HepG2 (cell line): ENCODE measurements around the gene DACH2.

ENCODE experiments used
- CCAR2 ChIP-seq: fragments of 200-400 bp; formaldehyde crosslinking; optimal IDR thresholded peaks from 2 replicates; pipeline ENCODE3; 2018; ENCODE audit warnings: low read depth, mild to moderate bottlenecking, low read length, moderate library complexity
- CEBPB ChIP-seq: IDR thresholded peaks from 2 replicates; pipeline ENCODE4 v1.6.1; 2011; ENCODE audit warnings: low read depth, low read length, improper control_type of control experiment, borderline replicate concordance
- CTCF ChIP-seq: sonication (generic); formaldehyde crosslinking; IDR thresholded peaks from 2 replicates; pipeline ENCODE4 v1.5.0; 2020; ENCODE audit warnings: mild to moderate bottlenecking, missing genetic modification reagents, moderate library complexity
- NFKBIZ ChIP-seq: IDR thresholded peaks from 2 replicates; pipeline ENCODE4 v1.6.1; 2018; ENCODE audit warnings: missing genetic modification reagents, missing compliant biosample characterization
- NR1H2 ChIP-seq: sonication (generic); formaldehyde crosslinking; IDR thresholded peaks from 2 replicates; pipeline ENCODE4 v1.8.1; 2022; ENCODE audit warnings: low read depth, missing genetic modification reagents, borderline replicate concordance
- NR2F2 ChIP-seq: IDR thresholded peaks from 2 replicates; pipeline ENCODE4 v1.6.1; 2012; ENCODE audit warnings: low read depth, inconsistent platforms, borderline replicate concordance
- SRF ChIP-seq: IDR thresholded peaks from 2 replicates; pipeline ENCODE4 v1.6.1; 2011; ENCODE audit warnings: mild to moderate bottlenecking, low read depth, low read length, moderate library complexity
- SSRP1 ChIP-seq: IDR thresholded peaks from 2 replicates; pipeline ENCODE4 v1.6.1; 2016; ENCODE audit warnings: control low read depth
- ZBTB26 ChIP-seq: IDR thresholded peaks from 2 replicates; pipeline ENCODE4 v1.6.1; 2016; ENCODE audit warnings: missing compliant biosample characterization, missing genetic modification reagents, borderline replicate concordance
- ZNF24 ChIP-seq: fragments of 450-650 bp; IDR thresholded peaks from 2 replicates; pipeline ENCODE4 v1.6.1; 2017; ENCODE audit warnings: antibody characterized with exemption, mild to moderate bottlenecking
- ZNF343 ChIP-seq: sonication (generic); formaldehyde crosslinking; IDR thresholded peaks from 2 replicates; pipeline ENCODE4 v1.4.0; 2020; ENCODE audit warnings: mild to moderate bottlenecking, missing genetic modification reagents
- ZNF619 ChIP-seq: sonication (generic); formaldehyde crosslinking; IDR thresholded peaks from 2 replicates; pipeline ENCODE4 v1.4.0; 2020; ENCODE audit warnings: mild to moderate bottlenecking, missing genetic modification reagents
- ZNF780A ChIP-seq: sonication (generic); formaldehyde crosslinking; IDR thresholded peaks from 2 replicates; pipeline ENCODE4 v1.8.0; 2022; ENCODE audit warnings: mild to moderate bottlenecking, missing genetic modification reagents, moderate library complexity
- TF ChIP-seq, protein P1 (sequence below): sonication (generic); IDR thresholded peaks from 2 replicates; pipeline ENCODE4 v1.6.1; 2016; ENCODE audit warnings: low read depth, borderline replicate concordance

GRCh38 chrX:86348669-86349068 is 200.4 kb downstream of the DACH2 start:
- TF ChIP-seq NR1H2 (CRISPR knock-in tag): no peak
- TF ChIP-seq ZNF343 (CRISPR knock-in tag): no peak
- TF ChIP-seq SRF: no peak
- TF ChIP-seq ZNF780A (CRISPR knock-in tag): no peak
- TF ChIP-seq NFKBIZ: no peak
- TF ChIP-seq ZBTB26 (CRISPR knock-in tag): no peak
- TF ChIP-seq ZNF619 (CRISPR knock-in tag): no peak
- TF ChIP-seq, protein P1, sequence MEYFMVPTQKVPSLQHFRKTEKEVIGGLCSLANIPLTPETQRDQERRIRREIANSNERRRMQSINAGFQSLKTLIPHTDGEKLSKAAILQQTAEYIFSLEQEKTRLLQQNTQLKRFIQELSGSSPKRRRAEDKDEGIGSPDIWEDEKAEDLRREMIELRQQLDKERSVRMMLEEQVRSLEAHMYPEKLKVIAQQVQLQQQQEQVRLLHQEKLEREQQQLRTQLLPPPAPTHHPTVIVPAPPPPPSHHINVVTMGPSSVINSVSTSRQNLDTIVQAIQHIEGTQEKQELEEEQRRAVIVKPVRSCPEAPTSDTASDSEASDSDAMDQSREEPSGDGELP: no peak
- no peak for TF ChIP-seq ZNF24
- no peak for TF ChIP-seq NR2F2
- TF ChIP-seq CTCF: peak; percentile 56
- no peak for TF ChIP-seq CCAR2
- TF ChIP-seq SSRP1 (CRISPR knock-in tag): no peak
- TF ChIP-seq CEBPB: no peak
